Jurkat, Clone E6-1 (cell line): ENCODE measurements around the gene SCARB1.
A peak's percentile ranks its signal among the peaks of the same experiment; 100 is the strongest.

Experiments used
- DNase-seq: peaks from one replicate; pipeline ENCODE4 v3.0.0-alpha.2; 2011; ENCODE audit warnings: low read depth, low spot score
- H3K4me3 ChIP-seq: 2 replicates; pipeline ENCODE4 v1.5.1; 2011; ENCODE audit warnings: mild to moderate bottlenecking, low read length, control low read depth, moderate library complexity

The SCARB1 gene

GRCh38 chr12:124743479-124744272 is 120.0 kb downstream of the SCARB1 start:
- no peak overlapping the region for H3K4me3 ChIP-seq
- DNase-seq: no peak

- DNase-seq: no peak
- H3K4me3 ChIP-seq: no peak overlapping the region
These were observed 121.0 kb downstream of the SCARB1 start for GRCh38 chr12:124742678-124743077.

GRCh38 chr12:124742111-124742510 is 121.6 kb downstream of the SCARB1 start:
- no peak for DNase-seq
- H3K4me3 ChIP-seq: no peak overlapping the region

GRCh38 chr12:124741211-124741610 is 122.5 kb downstream of the SCARB1 start:
- DNase-seq: no peak

GRCh38 chr12:124740691-124741137 is 123.0 kb downstream of the SCARB1 start:
- H3K4me3 ChIP-seq: no peak overlapping the region
- DNase-seq: no peak

More at GRCh38 chr12:124741211-124741610, 122.5 kb downstream of the SCARB1 start:
- H3K4me3 ChIP-seq: no peak overlapping the region

GRCh38 chr12:124739953-124740561 is 123.6 kb downstream of the SCARB1 start:
- H3K4me3 ChIP-seq: no peak overlapping the region
- DNase-seq: no peak

- no peak overlapping the region for H3K4me3 ChIP-seq
- DNase-seq: no peak
These were observed 124.8 kb downstream of the SCARB1 start for GRCh38 chr12:124738636-124739467.

- DNase-seq: no peak
- H3K4me3 ChIP-seq: no peak overlapping the region
These were observed 125.7 kb downstream of the SCARB1 start for GRCh38 chr12:124737772-124738635.

GRCh38 chr12:124737040-124737419 is 126.6 kb downstream of the SCARB1 start:
- H3K4me3 ChIP-seq: no peak overlapping the region
- no peak for DNase-seq

GRCh38 chr12:124736115-124737039 is 127.3 kb downstream of the SCARB1 start:
- H3K4me3 ChIP-seq: no peak overlapping the region
- DNase-seq: peak; percentile 63

GRCh38 chr12:124734224-124734788 is 129.4 kb downstream of the SCARB1 start:
- DNase-seq: no peak
- H3K4me3 ChIP-seq: no peak overlapping the region

- H3K4me3 ChIP-seq: no peak overlapping the region
- no peak for DNase-seq
These were observed 130.6 kb downstream of the SCARB1 start for GRCh38 chr12:124733086-124733485.

- H3K4me3 ChIP-seq: no peak overlapping the region
These were observed 131.2 kb downstream of the SCARB1 start for GRCh38 chr12:124732275-124733075.

GRCh38 chr12:124731869-124732268 is 131.8 kb downstream of the SCARB1 start:
- no peak for DNase-seq
- H3K4me3 ChIP-seq: no peak overlapping the region

More at GRCh38 chr12:124732275-124733075, 131.2 kb downstream of the SCARB1 start:
- no peak for DNase-seq

- DNase-seq: no peak
- no peak overlapping the region for H3K4me3 ChIP-seq
These were observed 133.2 kb downstream of the SCARB1 start for GRCh38 chr12:124730455-124730932.

GRCh38 chr12:124727922-124728321 is 135.7 kb downstream of the SCARB1 start:
- H3K4me3 ChIP-seq: no peak overlapping the region
- no peak for DNase-seq
